Stomach smooth muscle (tissue), 2 donors: ENCODE data around the gene LRRC56.
A peak's percentile ranks its signal among the peaks of the same experiment; 100 is the strongest.

Source experiments
- H3K27ac ChIP-seq: one replicate; pipeline ENCODE4 v1.7.0; 2013; ENCODE audit warnings: mild to moderate bottlenecking, low read length, inconsistent platforms
- H3K27me3 ChIP-seq, 2 donors: one replicate each; pipeline ENCODE4 v1.7.0; 2013; ENCODE audit warnings: low read length in 2 of 2; ENCODE audit not compliant: insufficient read depth in 2 of 2, control insufficient read depth in 1 of 2
- H3K36me3 ChIP-seq, 2 donors: one replicate each; pipeline ENCODE4 v1.7.0; 2013; ENCODE audit warnings: low read length in 2 of 2; ENCODE audit not compliant: control insufficient read depth in 2 of 2, insufficient read depth in 2 of 2
- H3K4me1 ChIP-seq: one replicate; pipeline ENCODE4 v1.7.0; 2013; ENCODE audit warnings: low read length; ENCODE audit not compliant: control insufficient read depth, insufficient read depth
- H3K4me3 ChIP-seq, 2 donors: one replicate each; pipeline ENCODE4 v1.7.0; 2013; ENCODE audit warnings: low read length in 2 of 2
- H3K9ac ChIP-seq, 2 donors: one replicate each; pipeline ENCODE4 v1.7.0; 2013; ENCODE audit warnings: low read length in 2 of 2, mild to moderate bottlenecking in 1 of 2
- H3K9me3 ChIP-seq, 2 donors: one replicate each; pipeline ENCODE4 v1.7.0; 2013; ENCODE audit warnings: low read length in 2 of 2; ENCODE audit not compliant: control insufficient read depth in 2 of 2
- donor health status: healthy.
- donor health status: Pancreatic carcinoma.

The LRRC56 gene, protein sequence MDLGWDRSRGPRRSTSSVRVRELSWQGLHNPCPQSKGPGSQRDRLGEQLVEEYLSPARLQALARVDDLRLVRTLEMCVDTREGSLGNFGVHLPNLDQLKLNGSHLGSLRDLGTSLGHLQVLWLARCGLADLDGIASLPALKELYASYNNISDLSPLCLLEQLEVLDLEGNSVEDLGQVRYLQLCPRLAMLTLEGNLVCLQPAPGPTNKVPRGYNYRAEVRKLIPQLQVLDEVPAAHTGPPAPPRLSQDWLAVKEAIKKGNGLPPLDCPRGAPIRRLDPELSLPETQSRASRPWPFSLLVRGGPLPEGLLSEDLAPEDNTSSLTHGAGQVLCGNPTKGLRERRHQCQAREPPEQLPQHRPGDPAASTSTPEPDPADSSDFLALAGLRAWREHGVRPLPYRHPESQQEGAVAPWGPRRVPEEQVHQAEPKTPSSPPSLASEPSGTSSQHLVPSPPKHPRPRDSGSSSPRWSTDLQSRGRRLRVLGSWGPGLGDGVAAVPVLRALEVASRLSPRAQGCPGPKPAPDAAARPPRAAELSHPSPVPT

GRCh38 chr11:536841-537621, at the start of gene LRRC56:
LRRC56 (plus strand) TSS chr11:537527; CDS start chr11:540685, 3,158 bp downstream.
- H3K4me1 ChIP-seq = peaks cover 30% of the 10 kb centered on the region
- peak within 1 kb of the TSS in 1 of 2 donors; percentile 9 for H3K9ac ChIP-seq
- peaks cover 2 to 35% of the 10 kb centered on the region in 2 donors for H3K27me3 ChIP-seq
- H3K27ac ChIP-seq = no peak within 1 kb of the TSS
- no peaks in the 10 kb centered on the region for H3K9me3 ChIP-seq
- H3K4me3 ChIP-seq = peak within 1 kb of the TSS in 1 of 2 donors; percentile 64
- H3K36me3 ChIP-seq = peaks cover 0 to 11% of the 10 kb centered on the region in 2 donors

DNA sequence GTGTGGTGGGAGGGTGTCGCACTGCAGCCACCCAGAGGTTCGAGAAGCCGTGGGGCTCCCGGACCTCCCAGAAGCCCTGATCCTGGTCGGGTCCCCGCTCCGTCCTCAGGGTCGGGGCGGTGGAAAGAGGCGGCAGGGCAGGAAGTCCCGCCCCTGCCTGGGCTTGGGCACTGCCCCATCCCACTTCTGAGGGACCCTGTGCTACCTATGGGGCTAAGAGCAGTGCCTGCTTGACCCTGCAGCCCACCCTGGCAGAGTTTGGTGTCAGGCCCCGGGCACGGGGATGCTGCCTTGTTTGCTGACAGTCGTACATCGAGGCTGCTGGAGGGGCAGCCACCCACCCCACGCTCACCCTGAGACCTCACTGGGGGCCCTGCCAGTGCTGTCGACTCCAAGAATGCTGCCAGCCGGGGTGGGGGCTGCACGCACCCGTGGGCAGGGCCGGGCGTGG, 49.7 kb upstream of the LRRC56 start:
- no peaks in the 10 kb centered on the region for H3K27me3 ChIP-seq
- H3K4me3 ChIP-seq = no peak overlapping the region
- no peaks in the 10 kb centered on the region for H3K9me3 ChIP-seq
- H3K9ac ChIP-seq = no peak overlapping the region
- peaks cover 0 to 4% of the 10 kb centered on the region in 2 donors for H3K36me3 ChIP-seq
- no peak overlapping the region for H3K27ac ChIP-seq
- no peaks in the 10 kb centered on the region for H3K4me1 ChIP-seq

- no peak overlapping the region for H3K4me3 ChIP-seq
- no peak overlapping the region for H3K27ac ChIP-seq
- H3K27me3 ChIP-seq = no peaks in the 10 kb centered on the region
- H3K9ac ChIP-seq = no peak overlapping the region
- H3K4me1 ChIP-seq = no peaks in the 10 kb centered on the region
- no peaks in the 10 kb centered on the region for H3K9me3 ChIP-seq
- peaks cover 0 to 4% of the 10 kb centered on the region in 2 donors for H3K36me3 ChIP-seq
Observed at GRCh38 chr11:488062-488461, 49.3 kb upstream of the LRRC56 start.

- H3K27ac ChIP-seq = no peak overlapping the region
- H3K4me3 ChIP-seq = no peak overlapping the region
- H3K9ac ChIP-seq = no peak overlapping the region
- no peaks in the 10 kb centered on the region for H3K9me3 ChIP-seq
- no peaks in the 10 kb centered on the region for H3K27me3 ChIP-seq
- no peaks in the 10 kb centered on the region for H3K4me1 ChIP-seq
- peaks cover 0 to 5% of the 10 kb centered on the region in 2 donors for H3K36me3 ChIP-seq
Observed at GRCh38 chr11:488579-488978, 48.7 kb upstream of the LRRC56 start.

DNA sequence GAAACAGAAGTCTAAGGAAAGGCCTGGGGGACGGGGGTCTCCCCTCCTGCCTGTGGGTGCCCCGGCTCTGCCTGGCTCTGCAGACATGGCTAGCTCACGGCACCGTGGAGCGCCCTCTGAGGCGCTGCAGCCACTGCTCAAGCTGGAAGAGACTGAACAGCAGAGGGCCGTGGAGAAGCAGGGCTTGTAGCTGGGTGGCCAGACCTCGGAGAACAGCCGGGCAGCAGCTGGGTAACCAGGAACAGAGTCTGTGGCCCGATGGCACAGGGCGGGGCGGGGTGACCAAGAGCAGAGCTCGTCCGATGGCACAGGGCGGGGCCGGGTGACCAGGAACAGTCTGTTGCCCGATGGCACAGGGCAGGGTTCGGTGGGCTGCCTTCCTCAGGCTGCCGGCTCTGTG, 48.3 kb upstream of the LRRC56 start:
- Histone ChIP-seq H3K9me3 (no peaks in the 10 kb centered on the region), H3K36me3 (peaks cover 0 to 6% of the 10 kb centered on the region in 2 donors), H3K27me3 (no peaks in the 10 kb centered on the region), H3K27ac (no peak overlapping the region), H3K9ac (no peak overlapping the region), H3K4me3 (no peak overlapping the region), H3K4me1 (no peaks in the 10 kb centered on the region)

DNA sequence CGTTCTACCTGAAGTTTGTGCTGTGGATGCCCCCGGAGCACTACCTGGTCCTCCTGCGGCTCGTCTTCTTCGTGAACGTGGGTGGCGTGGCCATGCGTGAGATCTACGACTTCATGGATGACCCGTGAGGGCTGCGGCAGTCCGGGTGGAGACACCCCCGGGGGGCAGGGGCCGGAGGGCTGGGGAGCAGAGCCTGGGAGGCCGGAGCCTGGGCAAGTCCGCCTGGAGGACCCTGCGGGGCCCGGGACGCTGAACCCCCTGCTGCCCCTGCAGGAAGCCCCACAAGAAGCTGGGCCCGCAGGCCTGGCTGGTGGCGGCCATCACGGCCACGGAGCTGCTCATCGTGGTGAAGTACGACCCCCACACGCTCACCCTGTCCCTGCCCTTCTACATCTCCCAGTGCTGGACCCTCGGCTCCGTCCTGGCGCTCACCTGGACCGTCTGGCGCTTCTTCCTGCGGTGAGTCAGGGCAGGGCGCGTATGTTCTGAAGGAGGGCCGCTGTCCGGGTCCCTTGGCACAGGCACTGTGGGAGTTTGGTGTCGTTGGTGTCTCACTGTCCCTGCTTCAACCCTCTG, 47.6 kb upstream of the LRRC56 start:
- H3K27ac ChIP-seq = no peak overlapping the region
- no peaks in the 10 kb centered on the region for H3K4me1 ChIP-seq
- H3K36me3 ChIP-seq = peaks cover 0 to 9% of the 10 kb centered on the region in 2 donors

GRCh38 chr11:490186-490929, 47.0 kb upstream of the LRRC56 start:
- no peak overlapping the region for H3K9ac ChIP-seq
- H3K36me3 ChIP-seq = peaks cover 3 to 11% of the 10 kb centered on the region in 2 donors

More for the DNA sequence above, 47.6 kb upstream of the LRRC56 start:
- H3K9me3 ChIP-seq = no peaks in the 10 kb centered on the region
- no peak overlapping the region for H3K9ac ChIP-seq
- H3K4me3 ChIP-seq = no peak overlapping the region
- H3K27me3 ChIP-seq = no peaks in the 10 kb centered on the region

GRCh38 chr11:490930-491260, 46.4 kb upstream of the LRRC56 start:
- Histone ChIP-seq H3K36me3 (peaks cover 6 to 11% of the 10 kb centered on the region in 2 donors), H3K27ac (no peak overlapping the region), H3K4me1 (no peaks in the 10 kb centered on the region), H3K9me3 (no peaks in the 10 kb centered on the region), H3K9ac (no peak overlapping the region), H3K4me3 (no peak overlapping the region), H3K27me3 (no peaks in the 10 kb centered on the region)

More at GRCh38 chr11:490186-490929, 47.0 kb upstream of the LRRC56 start:
- Histone ChIP-seq H3K4me3 (no peak overlapping the region), H3K9me3 (no peaks in the 10 kb centered on the region), H3K27me3 (no peaks in the 10 kb centered on the region), H3K4me1 (no peaks in the 10 kb centered on the region), H3K27ac (no peak overlapping the region)

- Histone ChIP-seq H3K4me1 (no peaks in the 10 kb centered on the region), H3K9me3 (no peaks in the 10 kb centered on the region), H3K4me3 (no peak overlapping the region), H3K27me3 (no peaks in the 10 kb centered on the region), H3K36me3 (peaks cover 6 to 13% of the 10 kb centered on the region in 2 donors), H3K9ac (no peak overlapping the region), H3K27ac (no peak overlapping the region)
Observed at GRCh38 chr11:491358-491757, 46.0 kb upstream of the LRRC56 start.
